Renal cortical epithelial cell (primary cell): ENCODE measurements around the gene PXDN. TPM values are rescaled to one million over a fixed set of nuclear protein-coding genes. Genes with fewer than 3 reads are reported as not detected.
"Not testable (repeated sequence)": the region's sequence is repeated elsewhere in the genome, so short reads cannot be mapped to it uniquely, and the experiment has no call there.

Experiments used
- DNase-seq: peaks from one replicate; pipeline ENCODE4 v3.0.0-alpha.2; 2011; ENCODE audit warnings: low read depth
- total RNA-seq: library from RNA; depleted of rRNA; stranded (reverse); fragments of >200 nt; gene quantifications from 2 replicates; pipeline ENCODE4 v1.2.3, GENCODE V29; 2014

PXDN gene
- total RNA-seq, 1 donor from 2014 or later = 291 TPM

DNA sequence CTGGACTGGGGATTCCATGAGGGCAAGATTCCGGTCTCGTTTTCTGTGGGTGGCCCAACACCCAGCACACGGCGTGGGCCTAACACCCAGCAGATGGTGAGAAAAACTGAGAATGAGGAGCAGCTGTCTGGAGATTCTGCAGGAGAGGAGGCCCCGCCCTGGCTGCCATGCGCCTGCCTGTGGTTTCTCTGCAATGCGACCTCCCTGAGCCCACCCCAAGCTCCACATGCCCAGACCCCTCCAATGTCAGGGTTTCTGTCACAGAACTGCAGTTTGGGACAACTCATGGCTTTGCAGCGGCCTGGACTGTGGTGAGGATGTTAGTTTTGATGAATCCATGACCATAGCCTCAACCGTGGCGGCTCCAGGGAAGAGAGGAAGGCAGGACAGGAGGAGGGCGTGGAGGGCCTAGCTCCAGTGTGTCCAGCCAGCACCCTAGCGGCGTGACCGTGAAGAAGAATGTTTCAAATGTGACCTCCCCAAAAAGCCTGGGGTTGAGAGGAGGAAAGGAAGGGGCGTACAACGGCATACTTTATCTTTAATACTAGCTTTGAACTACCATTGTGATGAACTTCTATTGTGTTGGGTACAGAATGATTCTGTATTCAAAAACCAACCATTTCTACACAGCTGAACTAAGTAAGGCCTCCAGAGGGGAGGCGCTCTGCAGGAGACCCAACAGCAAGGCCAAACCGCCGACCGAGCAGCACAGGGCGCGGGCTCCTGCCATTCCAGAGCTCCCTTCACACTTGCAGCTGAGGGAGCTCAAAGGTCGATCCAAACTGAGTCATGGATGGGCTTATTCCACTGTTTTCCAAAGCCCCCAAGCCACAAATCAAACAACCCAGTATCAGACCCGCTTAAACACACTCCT is 3.4 kb downstream of the PXDN start:
- no peak for DNase-seq

DNA sequence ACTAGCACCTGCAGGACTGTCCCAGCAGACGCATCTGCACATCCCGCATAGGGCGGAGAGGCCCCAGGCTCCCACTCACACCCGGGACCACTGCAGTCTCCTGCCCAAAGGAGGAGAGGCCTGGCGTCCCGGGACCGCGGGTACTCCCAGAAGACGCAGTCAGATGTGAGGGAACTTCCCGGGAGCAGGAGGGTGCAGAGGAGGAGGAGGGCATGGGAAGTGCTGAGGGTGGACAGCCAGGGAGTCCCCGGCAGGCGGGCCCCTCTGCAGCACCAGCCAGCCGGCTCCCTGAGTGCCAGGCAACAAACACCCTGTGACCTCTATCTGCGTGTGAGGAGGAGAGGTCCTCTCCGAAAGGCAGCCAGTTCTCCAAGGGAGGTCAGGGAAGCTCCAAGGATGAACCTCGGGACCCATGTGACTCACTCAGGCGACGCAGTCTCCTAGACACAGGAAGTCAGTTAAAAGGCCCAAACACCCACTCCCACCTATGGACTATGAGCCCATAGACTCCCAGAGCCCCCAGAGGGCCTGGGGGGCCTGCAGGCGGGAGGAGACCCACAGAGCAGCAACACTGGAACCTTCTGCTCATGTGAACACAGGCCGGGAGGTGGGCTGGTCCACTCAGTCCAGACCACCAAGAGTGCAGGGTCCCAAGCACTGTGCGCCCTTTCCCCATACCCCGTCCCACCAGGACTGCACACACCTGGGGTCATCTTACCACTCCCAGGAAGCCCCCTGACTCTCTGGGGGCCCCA is 4.2 kb downstream of the PXDN start:
- no peak for DNase-seq

DNA sequence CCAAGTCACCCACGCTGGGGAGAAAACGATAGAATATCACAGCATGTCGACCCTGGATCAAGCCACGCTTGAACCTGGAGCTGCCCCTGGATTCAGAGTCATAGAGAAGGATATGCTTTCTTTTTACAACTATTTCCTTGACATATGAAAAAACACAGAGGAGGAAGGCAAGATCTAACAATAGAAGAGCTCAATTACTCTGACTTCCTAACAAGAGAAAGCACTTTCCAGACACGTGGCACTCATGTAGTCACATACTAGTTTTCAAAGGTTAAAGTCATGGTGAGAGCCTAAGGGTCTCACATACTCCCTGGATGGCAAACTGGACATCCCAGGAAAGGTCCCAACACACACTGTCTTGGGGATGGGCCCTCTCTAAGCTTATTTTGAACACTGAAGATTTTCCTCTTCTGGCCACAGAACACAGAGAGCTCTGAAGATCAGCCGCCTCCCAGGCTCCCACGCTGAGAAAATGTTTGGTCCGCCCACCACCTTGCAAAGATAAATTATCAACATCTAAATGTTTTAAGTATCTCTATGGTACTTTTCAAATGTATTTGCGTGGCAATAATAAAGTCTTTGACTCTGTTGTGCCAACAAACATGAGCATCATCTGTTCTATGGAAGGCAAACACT is 4.9 kb downstream of the PXDN start:
- no peak for DNase-seq

DNA sequence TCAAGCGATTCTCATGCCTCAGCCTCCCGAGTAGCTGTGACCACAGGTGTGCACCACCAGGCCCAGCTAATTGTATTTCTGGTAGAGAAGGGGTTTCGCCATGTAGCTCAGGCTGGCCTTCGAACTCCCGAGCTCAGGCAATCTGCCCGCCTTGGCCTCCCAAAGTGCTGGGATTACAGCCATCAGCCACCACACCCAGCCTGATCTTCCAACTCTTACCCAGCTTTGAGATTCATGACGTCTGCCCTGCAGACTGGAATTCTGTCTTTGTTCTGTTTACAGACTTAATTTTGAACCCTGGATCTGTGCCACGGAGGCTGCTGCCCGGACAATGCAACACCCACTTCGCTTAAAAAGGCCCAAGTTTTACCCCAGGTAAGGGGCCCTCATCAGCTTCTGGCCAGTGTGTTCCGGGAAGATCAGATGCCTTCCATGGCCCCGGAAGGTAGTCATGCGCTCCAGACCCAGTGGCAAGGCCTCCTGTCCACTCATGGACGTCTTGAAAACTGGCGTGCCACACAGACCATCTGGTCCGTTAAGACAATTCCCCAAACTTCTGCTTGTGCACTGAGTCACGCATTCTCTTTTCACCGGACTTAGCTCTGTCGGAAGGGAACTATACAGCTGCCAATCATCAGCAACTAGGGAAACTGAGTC is 5.5 kb downstream of the PXDN start:
- no peak for DNase-seq

DNA sequence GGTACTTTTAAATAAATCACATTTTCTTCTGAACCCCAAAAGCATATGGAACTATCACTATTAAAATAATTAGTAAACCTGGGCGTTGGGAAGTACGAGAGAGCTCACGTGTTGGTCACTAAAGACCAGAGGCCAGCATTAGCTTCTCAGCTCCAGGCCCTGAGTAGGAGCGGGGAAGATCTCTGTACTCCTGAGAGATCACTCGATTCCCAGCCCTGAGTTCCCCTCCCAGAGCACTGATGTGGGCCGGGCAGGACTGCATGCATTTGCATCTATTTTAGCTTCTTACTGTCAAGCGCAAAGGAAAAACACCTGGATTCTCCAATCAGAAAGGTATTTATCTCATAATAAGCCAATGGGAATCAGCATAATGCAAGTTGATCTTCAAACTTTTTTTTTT is 6.2 kb downstream of the PXDN start:
- DNase-seq = no peak

DNA sequence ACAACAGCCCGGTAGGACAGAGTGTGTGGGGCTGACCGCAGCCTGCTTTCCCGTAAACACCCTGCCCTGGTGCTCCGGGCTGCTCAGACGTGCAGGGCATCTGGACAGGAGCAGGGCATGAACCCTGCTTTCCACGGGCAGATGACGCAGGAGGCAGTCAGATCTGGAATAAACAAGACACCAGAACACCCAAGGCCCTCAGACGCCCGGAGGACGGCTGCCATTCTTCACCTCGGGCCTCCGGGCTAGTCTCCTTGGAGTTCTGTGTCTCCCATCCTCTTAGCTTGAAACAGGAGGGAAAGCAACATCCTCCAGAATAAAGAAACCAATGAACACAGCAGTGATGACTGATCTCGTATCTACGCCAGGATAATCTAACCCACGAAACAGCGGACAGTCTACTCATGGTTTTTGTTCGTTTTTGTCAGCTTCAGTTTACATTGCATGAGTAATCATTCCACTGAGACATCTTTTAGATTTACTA is 7.3 kb downstream of the PXDN start:
- no peak for DNase-seq

DNA sequence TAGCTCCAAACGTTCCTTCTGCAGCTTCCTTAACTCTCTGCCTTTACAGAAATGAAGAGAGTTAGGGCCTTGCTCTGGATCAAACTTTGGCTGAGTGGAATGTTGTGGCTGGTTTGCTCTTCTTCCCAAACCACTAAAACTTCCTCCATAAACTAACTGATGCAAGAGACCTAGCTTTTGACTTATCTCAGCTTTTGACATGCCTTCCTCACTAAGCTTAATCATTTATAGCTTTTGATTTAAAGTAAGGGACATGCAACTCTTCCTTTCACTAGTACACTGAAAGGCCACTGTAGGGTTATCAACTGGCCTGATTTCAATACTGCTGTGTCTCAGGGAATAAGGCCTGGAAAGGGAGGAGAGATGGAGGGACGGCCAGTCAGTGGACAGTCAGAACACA is 8.3 kb downstream of the PXDN start:
- DNase-seq = peak; percentile 71

DNA sequence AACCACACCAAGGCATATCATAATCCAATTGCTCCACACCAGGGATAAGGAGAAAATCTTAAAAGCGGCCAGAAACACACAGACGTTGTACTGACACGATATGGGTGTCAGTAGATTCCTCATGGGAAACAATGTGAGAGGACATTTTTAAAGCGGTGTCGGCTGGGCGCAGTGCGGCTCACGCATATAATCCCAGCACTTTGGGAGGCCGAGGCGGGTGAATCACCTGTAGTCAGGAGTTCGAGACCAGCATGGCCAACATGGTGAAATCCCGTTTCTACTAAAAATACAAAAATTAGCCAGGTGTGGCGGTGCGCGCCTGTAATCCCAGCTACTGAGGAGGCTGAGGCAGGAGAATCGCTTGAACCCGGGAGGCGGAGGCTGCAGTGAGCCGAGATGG is 11.0 kb downstream of the PXDN start:
- not testable (repeated sequence) for DNase-seq

DNA sequence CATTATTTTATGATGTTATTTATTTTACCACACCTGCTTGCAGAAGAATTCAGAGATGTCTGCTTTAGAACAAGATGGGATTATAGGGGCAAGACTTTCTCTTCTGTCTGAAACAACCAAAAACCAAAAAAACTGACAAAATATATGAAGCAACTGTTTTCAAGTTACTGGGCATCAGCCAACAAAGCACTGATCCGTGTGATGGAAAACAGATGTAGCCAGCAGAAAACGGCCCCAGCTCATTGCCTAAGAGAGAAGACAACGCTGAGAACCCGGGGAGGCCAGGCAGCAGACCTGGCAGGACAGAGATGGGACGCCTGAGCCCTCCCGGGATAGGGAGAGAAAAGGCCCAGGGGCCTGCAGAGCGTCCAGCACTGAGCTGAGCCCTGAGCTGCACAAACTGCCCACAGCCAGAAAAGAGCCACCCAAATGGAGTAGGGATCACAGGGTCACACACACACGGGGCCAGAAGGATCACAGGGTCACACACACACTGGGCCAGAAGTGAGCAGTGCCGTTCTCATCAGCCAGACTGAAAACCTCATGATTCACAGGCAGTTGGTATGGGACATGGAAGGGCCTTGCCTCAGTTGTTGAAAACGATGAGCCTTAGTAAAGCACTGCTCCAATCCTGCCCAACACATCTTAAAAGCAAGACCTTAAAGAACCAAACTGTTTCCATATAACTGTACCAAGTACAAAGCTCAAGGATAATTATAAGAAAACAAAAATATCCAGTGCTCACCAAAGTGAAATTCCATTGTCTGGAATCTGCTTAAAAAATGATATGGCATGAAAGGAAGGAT is 12.1 kb downstream of the PXDN start:
- DNase-seq = peak; percentile 75

DNA sequence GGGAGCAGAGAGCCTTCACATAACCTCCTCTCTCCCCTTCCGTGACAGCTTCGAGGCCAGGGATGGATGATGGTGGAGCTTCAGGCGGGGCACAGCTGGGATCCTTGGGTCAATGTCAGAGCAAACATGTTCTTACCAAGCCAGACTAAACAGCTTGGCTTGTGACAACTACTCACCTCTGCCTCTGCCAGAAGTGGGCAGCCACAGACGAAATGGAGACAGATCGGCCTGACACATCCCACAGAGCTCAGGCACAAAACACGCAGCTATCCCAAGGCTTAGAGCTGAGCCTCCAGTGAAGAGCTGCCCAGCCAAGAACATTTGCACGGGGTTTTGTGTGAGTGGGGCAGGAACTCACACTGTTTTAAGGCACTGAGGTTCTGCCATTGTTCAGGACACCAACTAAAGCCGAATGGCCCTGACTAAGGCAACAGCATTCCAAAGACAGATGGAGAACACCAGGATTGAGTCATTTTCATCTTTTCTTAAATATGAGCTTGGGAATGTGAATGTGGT is 12.8 kb downstream of the PXDN start:
- no peak for DNase-seq

DNA sequence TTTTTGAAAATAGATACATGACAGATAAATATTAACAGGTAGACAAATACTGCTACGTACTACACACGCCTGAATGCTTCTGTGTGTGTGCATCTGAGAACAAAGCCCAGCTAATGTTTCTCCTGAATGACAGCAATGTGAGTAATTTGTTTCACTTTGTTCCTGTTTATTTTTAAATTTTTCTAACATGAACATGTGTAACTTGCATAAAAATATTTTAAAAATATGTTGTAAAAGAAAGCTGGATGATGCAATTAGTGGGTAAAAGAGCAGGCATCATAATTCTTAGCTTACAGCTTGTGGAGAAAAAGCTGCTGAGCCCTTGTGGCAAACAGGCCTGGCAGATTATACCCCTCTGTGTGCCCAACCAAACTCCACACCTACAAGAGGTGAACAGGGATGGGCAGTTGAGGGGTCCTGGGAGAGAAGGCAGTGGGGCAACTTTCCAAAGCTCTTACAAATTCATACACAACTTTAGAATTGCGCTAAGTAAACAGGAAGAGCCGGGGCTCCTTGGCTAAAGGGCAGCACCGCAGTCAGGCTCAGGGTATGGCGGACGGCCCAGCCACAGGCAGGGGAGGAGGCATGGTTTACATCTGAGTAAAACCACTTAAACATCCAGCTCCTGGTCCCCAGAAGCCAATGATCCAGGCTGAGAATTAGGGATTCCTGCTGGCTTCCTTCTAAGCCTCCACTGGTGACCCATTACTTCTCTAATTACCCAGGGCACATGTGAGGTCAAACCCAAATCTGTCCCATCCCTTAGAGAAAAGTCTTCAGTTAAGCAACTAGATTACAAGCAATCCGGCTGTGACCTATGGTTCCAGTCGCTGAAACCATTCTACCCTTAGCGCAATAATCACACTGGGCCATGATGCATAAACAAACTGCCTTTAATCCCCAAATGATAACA is 14.0 kb downstream of the PXDN start:
- DNase-seq = peak; percentile 70

DNA sequence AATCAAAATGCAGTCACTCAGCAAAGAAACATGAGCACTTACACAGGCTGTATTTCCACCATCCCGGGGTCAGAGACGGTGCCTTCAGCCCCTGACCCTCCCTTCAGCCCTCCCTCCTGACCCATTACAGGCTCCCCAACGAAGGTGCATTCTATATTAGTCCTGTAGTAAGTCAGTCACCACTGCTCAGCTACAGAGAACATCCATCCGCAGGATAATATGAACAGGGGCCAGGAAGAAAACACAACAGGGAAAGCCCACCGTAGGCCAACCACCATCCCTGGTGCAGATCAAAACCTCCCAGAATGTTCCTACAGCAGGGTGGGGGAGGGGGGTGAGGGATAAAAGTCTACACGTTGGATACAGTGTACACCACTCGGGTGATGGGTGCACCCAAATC is 15.1 kb downstream of the PXDN start:
- DNase-seq = no peak

DNA sequence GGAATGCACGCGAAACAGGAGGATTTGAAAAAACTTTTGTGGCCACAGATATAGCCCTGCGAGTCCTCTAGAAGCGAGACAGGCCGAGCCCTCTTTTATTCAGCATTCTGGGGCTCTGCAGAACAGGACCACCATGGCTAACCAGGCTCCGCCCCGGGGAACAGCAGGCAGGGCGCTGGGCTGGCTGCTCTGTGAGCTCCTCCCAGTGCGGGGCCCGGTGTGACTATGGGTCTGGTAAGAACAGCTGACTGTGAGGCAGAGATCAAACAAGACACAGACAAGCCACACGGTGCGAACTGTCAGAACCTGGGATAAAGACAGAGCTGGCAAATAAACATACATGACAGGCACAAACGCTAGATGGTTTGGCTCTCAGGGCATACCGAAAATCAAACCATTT is 15.5 kb downstream of the PXDN start:
- peak; percentile 55 for DNase-seq

DNA sequence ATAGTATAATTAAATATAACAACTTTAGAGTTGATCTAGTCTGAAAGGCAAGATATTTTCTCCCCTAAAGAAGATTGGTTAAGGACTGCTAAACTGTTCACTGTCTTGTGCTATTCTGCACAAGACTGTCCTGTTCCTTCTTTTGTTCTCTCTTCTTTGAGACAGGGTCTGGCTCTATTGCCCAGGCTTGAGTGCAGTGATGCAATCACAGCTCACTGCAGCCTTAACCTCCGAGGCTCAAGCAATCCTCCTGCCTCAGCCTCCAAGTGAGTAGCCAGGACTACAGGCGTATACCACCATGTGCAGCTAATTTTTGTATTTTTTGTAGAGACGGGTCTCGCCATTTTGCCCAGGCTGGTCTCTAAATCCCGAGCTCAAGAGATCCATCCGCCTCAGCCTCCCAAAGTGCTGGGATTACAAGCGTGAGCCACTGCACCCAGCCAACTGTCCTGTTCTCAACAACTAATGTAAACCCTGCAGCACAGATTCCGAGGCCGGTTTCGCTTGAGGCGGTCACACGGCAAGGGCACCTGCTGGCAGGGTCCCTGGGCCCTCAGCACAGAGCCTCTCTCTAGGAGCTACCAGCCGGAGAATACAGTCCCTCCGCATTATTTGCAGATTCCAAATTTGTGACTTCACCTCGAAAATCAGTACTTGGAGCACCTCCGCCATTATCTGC is 16.4 kb downstream of the PXDN start:
- DNase-seq = no peak

DNA sequence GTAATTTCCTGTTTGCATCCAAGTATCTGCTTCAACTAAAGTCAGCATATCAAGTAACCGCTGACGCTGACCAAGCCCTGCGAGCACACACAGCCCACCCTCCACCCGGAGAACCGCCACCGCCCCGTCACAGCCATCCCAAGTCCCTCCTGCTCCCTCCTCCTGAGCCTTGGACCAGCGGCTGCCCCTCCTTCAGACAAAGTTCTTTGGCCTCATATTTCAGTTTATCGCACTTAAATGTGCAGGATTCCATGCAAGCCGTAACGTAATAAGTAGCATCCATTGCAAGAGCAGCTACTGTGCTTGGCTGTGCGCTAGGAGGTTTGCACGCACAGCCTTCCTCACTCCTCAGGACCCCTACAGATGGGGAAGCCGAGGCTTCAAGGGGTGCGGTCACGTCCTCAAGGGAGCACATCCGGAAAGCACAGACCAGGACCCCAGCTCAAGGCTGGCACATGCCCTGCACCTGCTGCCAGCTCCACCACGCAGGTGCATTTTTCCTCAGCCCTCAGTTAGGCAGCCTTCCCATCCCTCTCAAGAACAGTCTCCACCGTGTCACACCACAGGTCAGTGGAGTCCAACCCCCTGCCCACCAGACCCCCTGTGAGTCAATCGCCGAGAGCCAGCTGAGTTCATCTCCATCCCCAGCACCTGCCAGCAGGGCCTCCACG is 17.1 kb downstream of the PXDN start:
- DNase-seq = no peak

DNA sequence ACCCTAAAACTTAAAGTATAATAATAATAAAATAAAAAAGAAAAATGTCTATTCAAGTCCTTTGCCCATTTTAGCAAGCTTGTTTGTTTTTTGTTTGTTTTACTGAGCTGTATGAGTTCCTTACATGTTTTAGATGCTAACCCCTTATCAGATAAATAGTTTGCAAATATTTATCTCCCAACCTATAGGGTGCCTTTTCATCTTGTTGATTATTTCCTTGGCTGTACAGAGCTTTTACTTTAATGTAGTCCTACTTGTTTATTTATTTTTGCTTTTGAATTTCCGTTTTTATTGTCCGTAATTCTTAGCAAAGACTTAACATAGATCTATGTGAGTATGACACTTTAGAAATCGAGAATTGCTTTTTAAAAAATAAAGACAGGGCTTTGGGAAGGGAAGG is 17.8 kb downstream of the PXDN start:
- no peak for DNase-seq

DNA sequence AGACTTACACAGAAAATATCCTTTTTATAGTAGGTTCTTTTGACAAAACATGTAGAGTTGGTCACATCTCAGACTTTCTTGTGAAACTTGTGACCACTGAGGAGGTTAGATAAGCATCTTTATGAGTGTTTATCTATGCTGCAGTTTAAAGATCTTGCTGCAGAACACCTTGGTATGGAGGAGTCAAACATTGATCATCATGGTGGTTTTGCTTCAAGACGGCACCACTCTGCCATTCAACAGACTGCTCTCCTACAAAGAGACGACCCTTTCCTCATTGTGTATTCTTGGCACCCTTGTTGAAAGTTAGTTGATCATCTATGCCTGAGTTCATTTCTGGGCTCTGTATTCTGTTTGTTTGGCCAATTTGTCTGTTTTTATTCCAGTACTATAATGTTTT is 20.0 kb downstream of the PXDN start:
- DNase-seq = not testable (repeated sequence)

DNA sequence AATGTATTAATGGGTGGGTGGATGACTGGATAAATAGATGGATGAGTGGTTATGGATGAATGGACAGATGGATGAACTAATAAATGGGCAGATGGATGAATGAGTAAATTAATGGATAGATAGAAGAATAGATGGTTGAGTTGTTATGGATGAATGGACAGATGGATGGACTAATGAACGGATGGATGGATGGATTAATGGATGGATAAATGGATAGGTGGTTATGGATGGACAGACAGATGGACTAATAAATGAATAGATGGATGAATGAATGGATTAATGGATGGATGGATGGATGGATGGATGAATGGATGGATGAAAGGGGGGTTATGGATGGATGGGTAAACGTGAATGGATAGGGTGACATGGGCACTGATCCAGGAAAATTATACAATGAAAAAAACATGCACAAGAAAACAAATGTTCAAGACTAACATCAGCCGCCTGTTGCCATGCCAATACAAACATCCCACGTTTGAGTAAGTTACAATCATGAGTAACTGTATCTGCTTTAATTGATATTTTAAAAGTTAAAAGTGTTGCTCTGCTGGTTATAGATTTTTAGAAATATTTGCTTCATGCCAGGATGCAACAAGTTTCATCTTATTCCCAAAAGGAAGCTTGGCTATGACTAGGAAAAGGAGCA is 20.8 kb downstream of the PXDN start:
- DNase-seq = no peak
